ENCODE results near the gene SPART. TPM values are rescaled to one million over a fixed set of nuclear protein-coding genes. Genes with fewer than 3 reads are reported as not detected.

SPART gene
- total RNA-seq, 1 donor = 102 TPM

- peaks cover 11% of the 10 kb centered on the region for H4K20me1 ChIP-seq (ENCODE audit: insufficient read depth, low read length)
- H3K9me3 ChIP-seq (ENCODE audit: low read depth, low read length) = no peaks in the 10 kb centered on the region
- peaks cover 64% of the 10 kb centered on the region for H3K79me2 ChIP-seq (ENCODE audit: insufficient read depth, low read length)
- TF ChIP-seq, protein P1, sequence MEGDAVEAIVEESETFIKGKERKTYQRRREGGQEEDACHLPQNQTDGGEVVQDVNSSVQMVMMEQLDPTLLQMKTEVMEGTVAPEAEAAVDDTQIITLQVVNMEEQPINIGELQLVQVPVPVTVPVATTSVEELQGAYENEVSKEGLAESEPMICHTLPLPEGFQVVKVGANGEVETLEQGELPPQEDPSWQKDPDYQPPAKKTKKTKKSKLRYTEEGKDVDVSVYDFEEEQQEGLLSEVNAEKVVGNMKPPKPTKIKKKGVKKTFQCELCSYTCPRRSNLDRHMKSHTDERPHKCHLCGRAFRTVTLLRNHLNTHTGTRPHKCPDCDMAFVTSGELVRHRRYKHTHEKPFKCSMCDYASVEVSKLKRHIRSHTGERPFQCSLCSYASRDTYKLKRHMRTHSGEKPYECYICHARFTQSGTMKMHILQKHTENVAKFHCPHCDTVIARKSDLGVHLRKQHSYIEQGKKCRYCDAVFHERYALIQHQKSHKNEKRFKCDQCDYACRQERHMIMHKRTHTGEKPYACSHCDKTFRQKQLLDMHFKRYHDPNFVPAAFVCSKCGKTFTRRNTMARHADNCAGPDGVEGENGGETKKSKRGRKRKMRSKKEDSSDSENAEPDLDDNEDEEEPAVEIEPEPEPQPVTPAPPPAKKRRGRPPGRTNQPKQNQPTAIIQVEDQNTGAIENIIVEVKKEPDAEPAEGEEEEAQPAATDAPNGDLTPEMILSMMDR (IDR thresholded peaks at IDR 0.05; ENCODE audit: extremely low read depth, low read depth, low read length) = no peak
- peak overlapping the region; percentile 96 for H3K4me2 ChIP-seq (ENCODE audit: insufficient read depth, low read length)
- H3K4me1 ChIP-seq (ENCODE audit: insufficient read depth, low read length) = peaks cover 22% of the 10 kb centered on the region
- DNase-seq (ENCODE audit: insufficient read length, low spot score, missing footprints) = peak; percentile 49
- H3K27me3 ChIP-seq (ENCODE audit: insufficient read depth, low read length) = no peaks in the 10 kb centered on the region
- H3K36me3 ChIP-seq (ENCODE audit: insufficient read depth, low read length) = no peaks in the 10 kb centered on the region
- H3K27ac ChIP-seq (ENCODE audit: low read depth, low read length) = no peak overlapping the region
- no peak overlapping the region for H2AFZ ChIP-seq (ENCODE audit: low read length)
- H3K4me3 ChIP-seq (ENCODE audit: insufficient read depth, low read length) = no peak overlapping the region
These were observed 2.4 kb downstream of the SPART start for GRCh38 chr13:36343766-36344165.

GRCh38 chr13:36342715-36343114, 3.5 kb downstream of the SPART start:
- H4K20me1 ChIP-seq (ENCODE audit: insufficient read depth, low read length) = peaks cover 15% of the 10 kb centered on the region
- H3K4me1 ChIP-seq (ENCODE audit: insufficient read depth, low read length) = peaks cover 22% of the 10 kb centered on the region
- peaks cover 74% of the 10 kb centered on the region for H3K79me2 ChIP-seq (ENCODE audit: insufficient read depth, low read length)
- no peaks in the 10 kb centered on the region for H3K9me3 ChIP-seq (ENCODE audit: low read depth, low read length)
- no peak overlapping the region for H3K4me2 ChIP-seq (ENCODE audit: insufficient read depth, low read length)
- TF ChIP-seq, protein P1 (IDR thresholded peaks at IDR 0.05; ENCODE audit: extremely low read depth, low read depth, low read length) = no peak
- H3K27ac ChIP-seq (ENCODE audit: low read depth, low read length) = no peak overlapping the region
- no peaks in the 10 kb centered on the region for H3K27me3 ChIP-seq (ENCODE audit: insufficient read depth, low read length)
- no peak overlapping the region for H3K4me3 ChIP-seq (ENCODE audit: insufficient read depth, low read length)
- DNase-seq (ENCODE audit: insufficient read length, low spot score, missing footprints) = no peak
- H3K36me3 ChIP-seq (ENCODE audit: insufficient read depth, low read length) = no peaks in the 10 kb centered on the region
- H2AFZ ChIP-seq (ENCODE audit: low read length) = no peak overlapping the region

- no peak overlapping the region for H3K27ac ChIP-seq (ENCODE audit: low read depth, low read length)
- no peak overlapping the region for H2AFZ ChIP-seq (ENCODE audit: low read length)
- peaks cover 19% of the 10 kb centered on the region for H4K20me1 ChIP-seq (ENCODE audit: insufficient read depth, low read length)
- peaks cover 84% of the 10 kb centered on the region for H3K79me2 ChIP-seq (ENCODE audit: insufficient read depth, low read length)
- H3K27me3 ChIP-seq (ENCODE audit: insufficient read depth, low read length) = no peaks in the 10 kb centered on the region
- H3K4me3 ChIP-seq (ENCODE audit: insufficient read depth, low read length) = no peak overlapping the region
- no peaks in the 10 kb centered on the region for H3K36me3 ChIP-seq (ENCODE audit: insufficient read depth, low read length)
- TF ChIP-seq, protein P1 (IDR thresholded peaks at IDR 0.05; ENCODE audit: extremely low read depth, low read depth, low read length) = no peak
- H3K9me3 ChIP-seq (ENCODE audit: low read depth, low read length) = no peaks in the 10 kb centered on the region
- H3K4me2 ChIP-seq (ENCODE audit: insufficient read depth, low read length) = no peak overlapping the region
- DNase-seq (ENCODE audit: insufficient read length, low spot score, missing footprints) = peak; percentile 43
- peaks cover 19% of the 10 kb centered on the region for H3K4me1 ChIP-seq (ENCODE audit: insufficient read depth, low read length)
These were observed 4.5 kb downstream of the SPART start for GRCh38 chr13:36341718-36342117.

DNA sequence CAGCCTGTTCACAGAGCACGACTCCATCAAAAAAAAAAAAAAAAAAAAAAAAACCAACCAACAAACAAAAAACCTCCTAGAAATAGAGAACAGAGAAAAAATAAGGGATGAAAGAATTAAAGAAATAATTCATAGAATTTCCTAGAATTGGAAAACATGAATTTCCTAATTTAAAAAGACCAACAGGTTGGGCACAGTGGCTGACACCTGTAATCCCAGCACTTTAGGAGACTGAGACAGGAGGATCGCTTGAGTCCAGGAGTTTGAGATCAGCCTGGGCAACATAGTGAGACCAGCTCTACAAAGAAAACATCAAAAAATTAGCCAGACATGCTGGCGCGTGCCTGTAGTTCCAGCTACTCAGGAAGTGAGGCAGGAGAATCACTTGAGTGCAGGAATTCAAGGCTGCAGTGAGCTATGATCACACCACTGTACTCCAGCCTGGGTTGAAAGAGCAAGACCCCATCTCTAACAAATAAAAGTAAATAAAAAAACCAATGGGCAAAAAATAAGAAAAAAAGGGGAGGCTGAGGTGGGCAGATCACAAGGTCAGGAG, 6.5 kb downstream of the SPART start:
- Histone ChIP-seq H3K4me2 (ENCODE audit: insufficient read depth, low read length) (no peak overlapping the region), H2AFZ (ENCODE audit: low read length) (no peak overlapping the region), H3K36me3 (ENCODE audit: insufficient read depth, low read length) (peaks cover 7% of the 10 kb centered on the region), H3K4me3 (ENCODE audit: insufficient read depth, low read length) (no peak overlapping the region), H3K79me2 (ENCODE audit: insufficient read depth, low read length) (peaks cover 98% of the 10 kb centered on the region), H4K20me1 (ENCODE audit: insufficient read depth, low read length) (peaks cover 22% of the 10 kb centered on the region), H3K9me3 (ENCODE audit: low read depth, low read length) (no peaks in the 10 kb centered on the region), H3K27ac (ENCODE audit: low read depth, low read length) (no peak overlapping the region), H3K4me1 (ENCODE audit: insufficient read depth, low read length) (peaks cover 17% of the 10 kb centered on the region), H3K27me3 (ENCODE audit: insufficient read depth, low read length) (no peaks in the 10 kb centered on the region)
- TF ChIP-seq, protein P1 (IDR thresholded peaks at IDR 0.05; ENCODE audit: extremely low read depth, low read depth, low read length) = no peak
- no peak for DNase-seq (ENCODE audit: insufficient read length, low spot score, missing footprints)
